Measurements from ENCODE around the gene ZNF473. TPM values are rescaled to one million over a fixed set of nuclear protein-coding genes. Genes with fewer than 3 reads are reported as not detected.

ZNF473 gene
- total and polyA plus RNA-seq, 2 donors (not counting 1 experiment from before 2014, with no cell fraction given): 5.0 to 6.4 TPM

DNA sequence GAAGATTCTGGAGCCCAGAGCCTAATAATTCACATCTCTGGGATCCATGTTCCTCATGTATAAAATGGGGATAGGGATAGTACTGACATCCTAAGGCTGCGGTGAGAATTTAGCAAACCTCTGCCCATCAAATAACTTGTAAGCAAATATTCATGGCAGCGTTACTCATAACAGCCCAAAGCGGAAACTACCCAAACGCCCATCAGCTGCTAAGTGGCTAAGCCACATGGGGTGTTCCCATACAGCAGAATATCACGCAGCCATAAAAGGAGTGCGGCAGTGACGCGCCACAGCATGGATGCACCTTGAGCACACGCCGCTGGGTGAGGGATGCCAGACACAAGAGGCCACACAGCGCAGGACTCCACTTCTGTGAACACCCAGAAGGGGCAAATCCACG is 20.4 kb upstream of the ZNF473 start:
- Histone ChIP-seq H2AFZ (ENCODE audit: low read length) (no peak overlapping the region), H4K20me1 (ENCODE audit: control insufficient read depth, extremely low read depth, insufficient read depth, low read length) (no peaks in the 10 kb centered on the region), H3K4me3 (replicated peaks in 1 of 4; ENCODE audit: control extremely low read depth in 1 of 4, insufficient read depth in 1 of 4, low read depth in 3 of 4, low read length in 4 of 4) (no peak overlapping the region), H3K79me2 (ENCODE audit: control insufficient read depth, insufficient read depth, low read length) (no peaks in the 10 kb centered on the region), H3K36me3 (ENCODE audit: control insufficient read depth, insufficient read depth, low read length) (peaks cover 21% of the 10 kb centered on the region), H3K4me2 (ENCODE audit: extremely low read depth, insufficient read depth, low read length) (no peak overlapping the region), H3K27me3 (ENCODE audit: control insufficient read depth, insufficient read depth, low read length) (no peaks in the 10 kb centered on the region), H3K27ac (ENCODE audit: insufficient read depth, low read length) (no peak overlapping the region), H3K4me1 (ENCODE audit: control insufficient read depth, extremely low read depth, insufficient read depth, low read length) (peaks cover 8% of the 10 kb centered on the region), H3K9me3 (ENCODE audit: control insufficient read depth, insufficient read depth, low read depth, low read length) (no peaks in the 10 kb centered on the region), H3K9ac (ENCODE audit: insufficient read depth, low read length) (no peak overlapping the region)
- DNase-seq (ENCODE audit: low read depth in 2 of 2): no peak
- no peak for TF ChIP-seq EZH2 (IDR thresholded peaks at IDR 0.05; ENCODE audit: low read length, missing control alignments)

GRCh38 chr19:50007170-50007569 is 18.6 kb upstream of the ZNF473 start:
- H3K9me3 ChIP-seq (ENCODE audit: control insufficient read depth, insufficient read depth, low read depth, low read length): no peaks in the 10 kb centered on the region
- no peak overlapping the region for H3K4me2 ChIP-seq (ENCODE audit: extremely low read depth, insufficient read depth, low read length)
- H3K36me3 ChIP-seq (ENCODE audit: control insufficient read depth, insufficient read depth, low read length): peaks cover 14% of the 10 kb centered on the region
- no peaks in the 10 kb centered on the region for H3K27me3 ChIP-seq (ENCODE audit: control insufficient read depth, insufficient read depth, low read length)
- TF ChIP-seq EZH2 (IDR thresholded peaks at IDR 0.05; ENCODE audit: low read length, missing control alignments): no peak
- TF ChIP-seq CTCF (conservative IDR thresholded peaks at IDR 0.05 in 1 of 2, IDR thresholded peaks at IDR 0.05 in 1 of 2; ENCODE audit: low read depth in 1 of 2, low read length in 2 of 2): no peak
- H2AFZ ChIP-seq (ENCODE audit: low read length): no peak overlapping the region
- no peak overlapping the region for H3K4me3 ChIP-seq (replicated peaks in 1 of 4; ENCODE audit: control extremely low read depth in 1 of 4, insufficient read depth in 1 of 4, low read depth in 3 of 4, low read length in 4 of 4)
- H3K79me2 ChIP-seq (ENCODE audit: control insufficient read depth, insufficient read depth, low read length): no peaks in the 10 kb centered on the region
- no peak overlapping the region for H3K9ac ChIP-seq (ENCODE audit: insufficient read depth, low read length)
- H4K20me1 ChIP-seq (ENCODE audit: control insufficient read depth, extremely low read depth, insufficient read depth, low read length): no peaks in the 10 kb centered on the region
- H3K4me1 ChIP-seq (ENCODE audit: control insufficient read depth, extremely low read depth, insufficient read depth, low read length): peaks cover 8% of the 10 kb centered on the region
- no peak for DNase-seq (ENCODE audit: low read depth in 2 of 2)
- H3K27ac ChIP-seq (ENCODE audit: insufficient read depth, low read length): no peak overlapping the region

- Histone ChIP-seq H3K36me3 (ENCODE audit: control insufficient read depth, insufficient read depth, low read length) (peaks cover 11% of the 10 kb centered on the region), H3K27ac (ENCODE audit: insufficient read depth, low read length) (no peak overlapping the region), H3K9me3 (ENCODE audit: control insufficient read depth, insufficient read depth, low read depth, low read length) (no peaks in the 10 kb centered on the region), H3K79me2 (ENCODE audit: control insufficient read depth, insufficient read depth, low read length) (no peaks in the 10 kb centered on the region), H4K20me1 (ENCODE audit: control insufficient read depth, extremely low read depth, insufficient read depth, low read length) (no peaks in the 10 kb centered on the region), H2AFZ (ENCODE audit: low read length) (no peak overlapping the region), H3K4me1 (ENCODE audit: control insufficient read depth, extremely low read depth, insufficient read depth, low read length) (peaks cover 8% of the 10 kb centered on the region), H3K9ac (ENCODE audit: insufficient read depth, low read length) (no peak overlapping the region), H3K4me3 (replicated peaks in 1 of 4; ENCODE audit: control extremely low read depth in 1 of 4, insufficient read depth in 1 of 4, low read depth in 3 of 4, low read length in 4 of 4) (no peak overlapping the region), H3K4me2 (ENCODE audit: extremely low read depth, insufficient read depth, low read length) (no peak overlapping the region), H3K27me3 (ENCODE audit: control insufficient read depth, insufficient read depth, low read length) (no peaks in the 10 kb centered on the region)
- TF ChIP-seq EZH2 (IDR thresholded peaks at IDR 0.05; ENCODE audit: low read length, missing control alignments) (no peak), CTCF (conservative IDR thresholded peaks at IDR 0.05 in 1 of 2, IDR thresholded peaks at IDR 0.05 in 1 of 2; ENCODE audit: low read depth in 1 of 2, low read length in 2 of 2) (no peak)
- DNase-seq (ENCODE audit: low read depth in 2 of 2): no peak
Measured at GRCh38 chr19:50007947-50008346, 17.9 kb upstream of the ZNF473 start.
